ENCODE data around the gene SECISBP2.
"Not testable (repeated sequence)": the region's sequence is repeated elsewhere in the genome, so short reads cannot be mapped to it uniquely, and the experiment has no call there.

The SECISBP2 gene

GRCh38 chr9:89370593-89370992 lies 52.3 kb downstream of the SECISBP2 start:
- H3K4me3 Mint-ChIP-seq, result no peak overlapping the region
- no peak for TF ChIP-seq CTCF (IDR thresholded peaks at IDR 0.05)
- no peak for DNase-seq

GRCh38 chr9:89371791-89372190 lies 53.5 kb downstream of the SECISBP2 start:
- not testable (repeated sequence) for H3K27ac Mint-ChIP-seq; H3K27me3 Mint-ChIP-seq (ENCODE audit: low read depth, poor library complexity); H3K4me3 Mint-ChIP-seq; DNase-seq; H3K9me3 Mint-ChIP-seq; H3K36me3 Mint-ChIP-seq (ENCODE audit: low read depth)
- H3K4me1 Mint-ChIP-seq, result peaks cover 16% of the 10 kb centered on the region

More at GRCh38 chr9:89370593-89370992, 52.3 kb downstream of the SECISBP2 start:
- no peaks in the 10 kb centered on the region for H3K27me3 Mint-ChIP-seq (ENCODE audit: low read depth, poor library complexity)
- H3K36me3 Mint-ChIP-seq (ENCODE audit: low read depth), result no peaks in the 10 kb centered on the region
- no peak overlapping the region for H3K27ac Mint-ChIP-seq
- H3K9me3 Mint-ChIP-seq, result no peaks in the 10 kb centered on the region
- H3K4me1 Mint-ChIP-seq, result peaks cover 7% of the 10 kb centered on the region

GRCh38 chr9:89372230-89372816 lies 54.0 kb downstream of the SECISBP2 start:
- peak; percentile 42 for DNase-seq
- Mint-ChIP-seq H3K9me3 (no peaks in the 10 kb centered on the region), H3K27ac (no peak overlapping the region), H3K4me3 (no peak overlapping the region), H3K27me3 (ENCODE audit: low read depth, poor library complexity) (no peaks in the 10 kb centered on the region), H3K36me3 (ENCODE audit: low read depth) (peaks cover 10% of the 10 kb centered on the region), H3K4me1 (peaks cover 21% of the 10 kb centered on the region)
- no peak for TF ChIP-seq CTCF (IDR thresholded peaks at IDR 0.05)

- Mint-ChIP-seq H3K36me3 (ENCODE audit: low read depth) (peaks cover 16% of the 10 kb centered on the region), H3K4me3 (no peak overlapping the region), H3K9me3 (no peaks in the 10 kb centered on the region), H3K27ac (no peak overlapping the region), H3K27me3 (ENCODE audit: low read depth, poor library complexity) (no peaks in the 10 kb centered on the region), H3K4me1 (peaks cover 25% of the 10 kb centered on the region)
- no peak for DNase-seq
- TF ChIP-seq CTCF (IDR thresholded peaks at IDR 0.05), result no peak
These were observed 54.7 kb downstream of the SECISBP2 start for GRCh38 chr9:89372979-89373378.

GRCh38 chr9:89374176-89374575 lies 55.9 kb downstream of the SECISBP2 start:
- Mint-ChIP-seq H3K27me3 (ENCODE audit: low read depth, poor library complexity) (no peaks in the 10 kb centered on the region), H3K36me3 (ENCODE audit: low read depth) (peaks cover 27% of the 10 kb centered on the region), H3K27ac (no peak overlapping the region), H3K4me1 (peaks cover 27% of the 10 kb centered on the region), H3K9me3 (no peaks in the 10 kb centered on the region), H3K4me3 (no peak overlapping the region)
- DNase-seq, result no peak
- no peak for TF ChIP-seq CTCF (IDR thresholded peaks at IDR 0.05)

GRCh38 chr9:89375191-89375760 lies 57.0 kb downstream of the SECISBP2 start:
- H3K4me1 Mint-ChIP-seq, result peaks cover 32% of the 10 kb centered on the region
- H3K27ac Mint-ChIP-seq, result peak overlapping the region; percentile 94
- no peak for DNase-seq
- no peak for TF ChIP-seq CTCF (IDR thresholded peaks at IDR 0.05)
- H3K4me3 Mint-ChIP-seq, result no peak overlapping the region
- no peaks in the 10 kb centered on the region for H3K27me3 Mint-ChIP-seq (ENCODE audit: low read depth, poor library complexity)
- H3K9me3 Mint-ChIP-seq, result no peaks in the 10 kb centered on the region
- H3K36me3 Mint-ChIP-seq (ENCODE audit: low read depth), result peaks cover 33% of the 10 kb centered on the region

Data from nephron progenitor cell (in vitro differentiated cells).